Ishikawa (cell line): Measurements from ENCODE around the gene KCNC1.

Experiments
- CEBPB ChIP-seq: IDR thresholded peaks from 2 replicates; pipeline ENCODE4 v1.6.1; 2012
- CREB1 ChIP-seq: IDR thresholded peaks from 2 replicates; pipeline ENCODE4 v1.6.1; 2012; ENCODE audit warnings: low read depth
- EGR1 ChIP-seq: IDR thresholded peaks from 2 replicates; pipeline ENCODE4 v1.6.1; 2012
- EP300 ChIP-seq: IDR thresholded peaks from 2 replicates; pipeline ENCODE4 v1.6.1; 2012; ENCODE audit warnings: borderline replicate concordance
- FOXM1 ChIP-seq: IDR thresholded peaks from 2 replicates; pipeline ENCODE4 v1.6.1; 2012; ENCODE audit warnings: low read depth, borderline replicate concordance
- NFIC ChIP-seq: IDR thresholded peaks from 2 replicates; pipeline ENCODE4 v1.6.1; 2012
- RAD21 ChIP-seq: IDR thresholded peaks from 2 replicates; pipeline ENCODE4 v1.6.1; 2012; ENCODE audit warnings: low read depth
- TAF1 ChIP-seq: IDR thresholded peaks from 2 replicates; pipeline ENCODE4 v1.6.1; 2012; ENCODE audit warnings: low read depth, mild to moderate bottlenecking
- TCF12 ChIP-seq: IDR thresholded peaks from 2 replicates; pipeline ENCODE4 v1.6.1; 2012; ENCODE audit warnings: low read depth
- TEAD4 ChIP-seq: IDR thresholded peaks from 2 replicates; pipeline ENCODE4 v1.6.1; 2012
- YY1 ChIP-seq: IDR thresholded peaks from 2 replicates; pipeline ENCODE4 v1.6.1; 2012; ENCODE audit warnings: low read depth
- ZBTB7A ChIP-seq: IDR thresholded peaks from 2 replicates; pipeline ENCODE4 v1.6.1; 2012; ENCODE audit warnings: low read depth
- TF ChIP-seq, protein P1 (sequence below): IDR thresholded peaks from 2 replicates; pipeline ENCODE4 v1.6.1; 2012
- TF ChIP-seq, protein P2 (sequence below): IDR thresholded peaks from 2 replicates; pipeline ENCODE4 v1.6.1; 2012; ENCODE audit warnings: low read depth, mild to moderate bottlenecking
- TF ChIP-seq, protein P3 (sequence below): IDR thresholded peaks from 2 replicates; pipeline ENCODE4 v1.6.1; 2012

The KCNC1 gene

DNA sequence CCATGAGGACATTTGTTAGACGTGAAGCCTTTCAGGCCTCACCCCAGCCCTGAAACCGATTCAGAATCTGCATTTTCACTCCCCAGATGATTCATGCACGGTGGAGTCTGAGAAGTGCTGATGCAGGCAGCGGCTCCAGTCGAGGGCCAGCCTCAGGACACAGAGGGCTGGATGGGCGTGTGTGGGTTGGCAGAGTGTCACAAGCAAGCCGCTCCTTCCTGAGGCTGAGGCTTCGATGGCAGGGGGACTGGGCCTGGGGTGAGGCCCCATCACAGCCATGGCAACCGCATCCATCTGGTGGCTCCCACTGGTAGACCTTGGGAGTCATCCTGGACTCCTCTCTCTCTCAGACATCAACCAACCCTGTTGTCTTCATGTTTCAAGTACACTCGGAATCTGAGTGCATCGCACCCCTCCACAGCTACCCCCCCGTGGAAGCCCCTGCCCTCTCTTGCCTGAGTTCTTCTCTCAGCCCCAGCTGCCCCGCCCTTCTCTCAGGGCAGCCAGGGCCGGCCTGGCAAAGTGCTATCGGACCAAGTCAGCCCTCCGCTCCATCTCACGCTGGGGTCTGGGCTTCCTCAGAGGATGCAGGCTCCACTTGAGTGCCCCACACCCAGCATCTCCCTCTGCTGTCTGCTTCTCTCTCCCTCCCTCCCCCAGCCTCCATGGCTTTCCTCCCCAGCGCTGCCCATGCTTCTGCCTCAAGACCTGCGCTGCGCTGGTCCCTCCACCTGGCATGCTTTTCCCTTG is 10.6 kb downstream of the KCNC1 start:
- TF ChIP-seq, protein P1, sequence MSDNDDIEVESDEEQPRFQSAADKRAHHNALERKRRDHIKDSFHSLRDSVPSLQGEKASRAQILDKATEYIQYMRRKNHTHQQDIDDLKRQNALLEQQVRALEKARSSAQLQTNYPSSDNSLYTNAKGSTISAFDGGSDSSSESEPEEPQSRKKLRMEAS: no peak
- no peak for TF ChIP-seq ZBTB7A
- TF ChIP-seq, protein P2, sequence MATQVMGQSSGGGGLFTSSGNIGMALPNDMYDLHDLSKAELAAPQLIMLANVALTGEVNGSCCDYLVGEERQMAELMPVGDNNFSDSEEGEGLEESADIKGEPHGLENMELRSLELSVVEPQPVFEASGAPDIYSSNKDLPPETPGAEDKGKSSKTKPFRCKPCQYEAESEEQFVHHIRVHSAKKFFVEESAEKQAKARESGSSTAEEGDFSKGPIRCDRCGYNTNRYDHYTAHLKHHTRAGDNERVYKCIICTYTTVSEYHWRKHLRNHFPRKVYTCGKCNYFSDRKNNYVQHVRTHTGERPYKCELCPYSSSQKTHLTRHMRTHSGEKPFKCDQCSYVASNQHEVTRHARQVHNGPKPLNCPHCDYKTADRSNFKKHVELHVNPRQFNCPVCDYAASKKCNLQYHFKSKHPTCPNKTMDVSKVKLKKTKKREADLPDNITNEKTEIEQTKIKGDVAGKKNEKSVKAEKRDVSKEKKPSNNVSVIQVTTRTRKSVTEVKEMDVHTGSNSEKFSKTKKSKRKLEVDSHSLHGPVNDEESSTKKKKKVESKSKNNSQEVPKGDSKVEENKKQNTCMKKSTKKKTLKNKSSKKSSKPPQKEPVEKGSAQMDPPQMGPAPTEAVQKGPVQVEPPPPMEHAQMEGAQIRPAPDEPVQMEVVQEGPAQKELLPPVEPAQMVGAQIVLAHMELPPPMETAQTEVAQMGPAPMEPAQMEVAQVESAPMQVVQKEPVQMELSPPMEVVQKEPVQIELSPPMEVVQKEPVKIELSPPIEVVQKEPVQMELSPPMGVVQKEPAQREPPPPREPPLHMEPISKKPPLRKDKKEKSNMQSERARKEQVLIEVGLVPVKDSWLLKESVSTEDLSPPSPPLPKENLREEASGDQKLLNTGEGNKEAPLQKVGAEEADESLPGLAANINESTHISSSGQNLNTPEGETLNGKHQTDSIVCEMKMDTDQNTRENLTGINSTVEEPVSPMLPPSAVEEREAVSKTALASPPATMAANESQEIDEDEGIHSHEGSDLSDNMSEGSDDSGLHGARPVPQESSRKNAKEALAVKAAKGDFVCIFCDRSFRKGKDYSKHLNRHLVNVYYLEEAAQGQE: no peak
- no peak for TF ChIP-seq EP300
- no peak for TF ChIP-seq CEBPB
- no peak for TF ChIP-seq EGR1
- no peak for TF ChIP-seq CREB1
- no peak for TF ChIP-seq RAD21
- TF ChIP-seq YY1: no peak
- no peak for TF ChIP-seq NFIC
- no peak for TF ChIP-seq TCF12

DNA sequence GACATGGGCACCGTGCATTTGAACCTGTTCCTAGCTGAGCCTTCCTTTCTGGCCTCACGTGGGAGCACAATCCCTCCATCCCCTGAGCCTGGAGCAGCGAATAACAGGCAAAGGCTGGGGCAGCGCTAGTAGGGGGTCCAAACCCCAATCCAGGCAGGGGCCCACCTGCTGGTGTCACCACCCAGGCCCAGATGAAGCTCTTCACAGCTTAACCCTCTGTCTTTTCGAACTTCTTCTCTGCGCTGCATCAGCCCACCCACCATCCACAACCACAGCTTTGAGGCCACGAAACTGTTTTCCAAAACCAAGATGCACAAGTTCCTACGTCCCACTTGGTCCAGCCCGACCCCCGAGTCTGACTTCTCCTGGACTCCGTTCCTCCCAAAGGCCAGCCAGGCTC is 11.5 kb downstream of the KCNC1 start:
- TF ChIP-seq TAF1 (no peak), FOXM1 (no peak), NFIC (no peak), EP300 (no peak)

DNA sequence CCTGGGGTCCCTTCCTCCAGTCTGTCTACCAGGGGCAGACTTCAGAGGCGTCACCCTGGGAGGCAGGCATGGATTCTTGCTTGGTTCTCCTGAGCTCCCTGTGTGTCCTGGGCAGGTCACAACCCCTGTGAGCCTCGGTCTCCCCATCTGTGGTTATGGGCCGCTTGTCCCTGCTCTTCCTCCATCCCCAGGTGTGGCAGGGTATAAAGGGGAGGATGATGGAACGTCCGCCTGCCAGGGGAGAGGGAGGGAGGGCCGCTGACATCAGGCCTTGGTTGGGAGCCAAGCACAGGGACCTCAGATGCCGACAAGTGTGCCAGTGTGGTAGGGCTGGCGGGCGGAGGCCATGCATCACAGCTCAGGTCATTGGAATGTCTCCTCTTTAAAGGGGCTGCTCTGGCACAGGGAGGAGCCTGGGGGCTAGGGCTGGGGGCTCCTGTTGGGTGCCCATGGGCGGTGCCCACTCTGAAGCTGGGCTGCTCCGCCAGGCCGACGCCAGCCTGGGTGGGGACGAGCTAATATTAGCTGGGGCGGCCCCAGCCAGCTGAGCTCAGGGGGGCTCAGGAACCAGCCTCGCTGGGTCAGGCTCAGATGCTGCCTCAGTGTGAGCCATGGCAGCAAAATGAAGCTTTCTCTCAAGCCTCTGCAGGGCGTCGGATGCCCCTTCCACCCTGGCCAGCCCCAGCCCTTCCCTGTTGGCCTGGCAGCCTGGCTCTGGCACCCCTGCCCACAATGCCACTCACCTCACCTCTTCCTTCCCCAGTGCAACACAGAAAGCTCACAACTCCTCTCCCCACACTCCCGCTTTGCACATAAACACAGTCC is 12.8 kb downstream of the KCNC1 start:
- TF ChIP-seq ZBTB7A (no peak), NFIC (no peak), CREB1 (no peak), EP300 (no peak), TCF12 (no peak), RAD21 (no peak), CEBPB (no peak), FOXM1 (no peak)
- TF ChIP-seq, protein P3, sequence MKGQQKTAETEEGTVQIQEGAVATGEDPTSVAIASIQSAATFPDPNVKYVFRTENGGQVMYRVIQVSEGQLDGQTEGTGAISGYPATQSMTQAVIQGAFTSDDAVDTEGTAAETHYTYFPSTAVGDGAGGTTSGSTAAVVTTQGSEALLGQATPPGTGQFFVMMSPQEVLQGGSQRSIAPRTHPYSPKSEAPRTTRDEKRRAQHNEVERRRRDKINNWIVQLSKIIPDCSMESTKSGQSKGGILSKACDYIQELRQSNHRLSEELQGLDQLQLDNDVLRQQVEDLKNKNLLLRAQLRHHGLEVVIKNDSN: no peak
- TF ChIP-seq, protein P2: no peak
- TF ChIP-seq, protein P1: no peak

DNA sequence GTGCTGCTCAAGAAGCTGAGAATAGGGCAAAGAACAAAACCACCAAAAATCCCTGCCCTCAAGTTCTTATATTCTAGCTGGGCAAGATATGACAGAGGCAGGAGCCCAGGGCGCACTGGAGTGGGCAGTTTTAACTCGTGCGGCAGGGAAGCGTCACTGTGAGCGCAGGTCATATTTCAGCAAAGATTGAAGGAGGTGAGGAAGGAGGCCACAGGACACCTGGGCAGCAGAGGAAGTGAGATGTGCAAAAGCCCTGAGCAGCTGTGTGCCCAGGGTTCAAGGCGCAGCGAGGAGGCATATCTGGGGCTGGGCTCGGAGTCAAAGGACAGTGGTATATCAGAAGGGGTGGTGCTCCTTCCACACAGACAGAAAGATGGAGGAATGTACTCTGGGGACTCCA is 13.5 kb downstream of the KCNC1 start:
- TF ChIP-seq, protein P1: no peak
- TF ChIP-seq, protein P2: no peak
- no peak for TF ChIP-seq TAF1
- TF ChIP-seq, protein P3: no peak
- no peak for TF ChIP-seq TCF12
- no peak for TF ChIP-seq CEBPB
- no peak for TF ChIP-seq CREB1
- no peak for TF ChIP-seq EP300
- TF ChIP-seq RAD21: no peak
- no peak for TF ChIP-seq TEAD4
- TF ChIP-seq EGR1: no peak
- no peak for TF ChIP-seq NFIC
- no peak for TF ChIP-seq FOXM1
- no peak for TF ChIP-seq ZBTB7A
- no peak for TF ChIP-seq YY1
